Tibial nerve (tissue), 4 donors: ENCODE results near the gene NUP62. TPM values are rescaled to one million over a fixed set of nuclear protein-coding genes. Genes with fewer than 3 reads are reported as not detected.
"Not testable (repeated sequence)": the region's sequence is repeated elsewhere in the genome, so short reads cannot be mapped to it uniquely, and the experiment has no call there.

Experiments
- DNase-seq, 2 donors: peaks; one replicate each; pipeline ENCODE4 v3.0.0-alpha.2; 2019; ENCODE audit warnings: low spot score in 2 of 2
- H3K27ac ChIP-seq, 4 donors: fragments of 200-600 bp; sonication (generic) in 3 of 4; one replicate each; pipeline ENCODE4 v1.5.1; 2017 to 2019; ENCODE audit warnings: mild to moderate bottlenecking in 1 of 4
- H3K27me3 ChIP-seq, 2 donors: fragments of 200-600 bp; sonication (generic) in 1 of 2; one replicate each; pipeline versions ENCODE4 v1.5.1 to v1.6.0; 2017 to 2019
- H3K36me3 ChIP-seq, 3 donors: fragments of 200-600 bp; sonication (generic); one replicate each; pipeline ENCODE4 v1.5.1; 2018 to 2019
- H3K4me1 ChIP-seq, 4 donors: fragments of 200-600 bp; sonication (generic) in 3 of 4; one replicate each; pipeline ENCODE4 v1.5.1; 2017 to 2019
- H3K4me3 ChIP-seq, 4 donors: fragments of 200-600 bp; sonication (generic) in 3 of 4; one replicate each; pipeline ENCODE4 v1.5.1; 2017 to 2019; ENCODE audit warnings: mild to moderate bottlenecking in 1 of 4, moderate library complexity in 1 of 4
- H3K9me3 ChIP-seq, 4 donors: fragments of 200-600 bp; sonication (generic) in 3 of 4; one replicate each; pipeline ENCODE4 v1.5.1; 2017 to 2019
- CTCF ChIP-seq, 5 experiments: fragments of 200-600 bp in 3 of 5; fragments of 450-650 bp in 2 of 5; sonication (generic) in 3 of 5; IDR thresholded peaks; one replicate each; pipeline ENCODE4 v1.5.1; 2016 to 2019; ENCODE audit warnings: antibody characterized with exemption in 5 of 5, mild to moderate bottlenecking in 3 of 5, moderate library complexity in 2 of 5
- EP300 ChIP-seq, 2 donors: sonication (generic); formaldehyde crosslinking; IDR thresholded peaks; one replicate each; pipeline ENCODE4 v1.6.1; 2017; ENCODE audit warnings: antibody characterized with exemption in 2 of 2, mild to moderate bottlenecking in 1 of 2
- POLR2A ChIP-seq, 2 donors: fragments of 450-650 bp; IDR thresholded peaks; one replicate each; pipeline ENCODE4 v1.6.1; 2017; ENCODE audit warnings: antibody characterized with exemption in 2 of 2, mild to moderate bottlenecking in 2 of 2, moderate library complexity in 2 of 2
- WGBS, 2 donors: methylation state at CpG; one replicate each; pipeline ENCODE4 v1.1.5; 2018; 5-methylcytosine and 5-hydroxymethylcytosine counted together
- total RNA-seq, 4 donors: library from RNA; depleted of rRNA; stranded (reverse); fragments of >200 nt; gene quantifications; one replicate each; pipeline ENCODE4 v1.1.0, GENCODE V29; 2016

The NUP62 gene
- total RNA-seq, 4 donors from 2014 or later, result 32.8 to 43.5 (median 38.7) TPM

GRCh38 chr19:49951806-49952478, 22.6 kb upstream of the NUP62 start:
- Histone ChIP-seq H3K4me1 (peaks cover 0 to 46% (median 18%) of the 10 kb centered on the region in 4 donors), H3K36me3 (no peaks in the 10 kb centered on the region), H3K27me3 (no peaks in the 10 kb centered on the region), H3K27ac (no peak overlapping the region), H3K9me3 (no peaks in the 10 kb centered on the region), H3K4me3 (no peak overlapping the region)
- TF ChIP-seq POLR2A (IDR thresholded peaks at IDR 0.05) (no peak), EP300 (IDR thresholded peaks at IDR 0.05) (no peak), CTCF (IDR thresholded peaks at IDR 0.05) (no peak)
- DNase-seq, result no peak
- WGBS, 2 donors, result 86 to 93% methylated on average over 6 to 8 of the region's 9 CpGs

GRCh38 chr19:49950956-49951526, 21.7 kb upstream of the NUP62 start:
- peaks cover 0 to 45% (median 17%) of the 10 kb centered on the region in 4 donors for H3K4me1 ChIP-seq
- H3K27me3 ChIP-seq, result no peaks in the 10 kb centered on the region
- no peak overlapping the region for H3K4me3 ChIP-seq
- TF ChIP-seq EP300 (IDR thresholded peaks at IDR 0.05) (no peak), CTCF (IDR thresholded peaks at IDR 0.05) (no peak), POLR2A (IDR thresholded peaks at IDR 0.05) (no peak)
- no peaks in the 10 kb centered on the region for H3K9me3 ChIP-seq
- H3K27ac ChIP-seq, result no peak overlapping the region
- 84 to 88% methylated on average over 12 to 13 of the region's 13 CpGs for WGBS, 2 donors
- H3K36me3 ChIP-seq, result no peaks in the 10 kb centered on the region
- no peak for DNase-seq

GRCh38 chr19:49950590-49950948, 21.3 kb upstream of the NUP62 start:
- no peaks in the 10 kb centered on the region for H3K36me3 ChIP-seq
- TF ChIP-seq POLR2A (IDR thresholded peaks at IDR 0.05), result no peak
- H3K4me3 ChIP-seq, result no peak overlapping the region
- H3K9me3 ChIP-seq, result no peaks in the 10 kb centered on the region
- WGBS, 2 donors, result 68 to 86% methylated on average over 5 of the region's 5 CpGs
- no peak overlapping the region for H3K27ac ChIP-seq
- H3K4me1 ChIP-seq, result peaks cover 0 to 40% (median 15%) of the 10 kb centered on the region in 4 donors
- no peak for DNase-seq
- H3K27me3 ChIP-seq, result no peaks in the 10 kb centered on the region

- TF ChIP-seq CTCF (IDR thresholded peaks at IDR 0.05), result no peak
- TF ChIP-seq POLR2A (IDR thresholded peaks at IDR 0.05), result no peak
- TF ChIP-seq EP300 (IDR thresholded peaks at IDR 0.05), result no peak
- Histone ChIP-seq H3K27ac (no peak overlapping the region), H3K4me1 (peaks cover 0 to 34% (median 10%) of the 10 kb centered on the region in 4 donors), H3K9me3 (no peaks in the 10 kb centered on the region), H3K36me3 (no peaks in the 10 kb centered on the region), H3K27me3 (no peaks in the 10 kb centered on the region), H3K4me3 (no peak overlapping the region)
- 62 to 65% methylated on average over 11 of the region's 11 CpGs for WGBS, 2 donors
- DNase-seq, result no peak
These were observed 20.7 kb upstream of the NUP62 start for GRCh38 chr19:49949742-49950589.

- H3K27ac ChIP-seq, result no peak overlapping the region
- H3K9me3 ChIP-seq, result no peaks in the 10 kb centered on the region
- H3K36me3 ChIP-seq, result no peaks in the 10 kb centered on the region
- DNase-seq, result no peak
- no peak for TF ChIP-seq CTCF (IDR thresholded peaks at IDR 0.05)
- no peak for TF ChIP-seq POLR2A (IDR thresholded peaks at IDR 0.05)
- no peak for TF ChIP-seq EP300 (IDR thresholded peaks at IDR 0.05)
- no peak overlapping the region for H3K4me3 ChIP-seq
- WGBS, 2 donors, result 81 to 85% methylated on average over 8 of the region's 8 CpGs
- peaks cover 0 to under 1% (median 0%) of the 10 kb centered on the region in 4 donors for H3K4me1 ChIP-seq
- no peaks in the 10 kb centered on the region for H3K27me3 ChIP-seq
These were observed 17.1 kb upstream of the NUP62 start for GRCh38 chr19:49946415-49946814.

- H3K4me3 ChIP-seq, H3K27ac ChIP-seq, DNase-seq, H3K36me3 ChIP-seq, H3K4me1 ChIP-seq, H3K9me3 ChIP-seq, H3K27me3 ChIP-seq: not testable (repeated sequence)
- 86 to 87% methylated on average over 5 of the region's 5 CpGs for WGBS, 2 donors
These were observed 15.3 kb upstream of the NUP62 start for GRCh38 chr19:49944567-49944966.
